Trophoblast cell (in vitro differentiated cells and primary cell): ENCODE measurements around the gene EDDM13.

ENCODE experiments used
- DNase-seq, 2 donors: peaks; one replicate each; pipeline ENCODE4 v3.0.0-alpha.2; 2016
- H2AFZ ChIP-seq: 2 replicates; pipeline ENCODE4 v1.6.1; 2013; ENCODE audit warnings: low read length, moderate library complexity, mild to moderate bottlenecking; ENCODE audit not compliant: insufficient read depth, poor library complexity
- H2AK5ac ChIP-seq: 2 replicates; pipeline ENCODE4 v1.6.1; 2013; ENCODE audit warnings: mild to moderate bottlenecking, low read length
- H2BK120ac ChIP-seq: 2 replicates; pipeline ENCODE4 v1.6.1; 2013; ENCODE audit warnings: low read length, mild to moderate bottlenecking, moderate library complexity; ENCODE audit not compliant: insufficient read depth, poor library complexity
- H2BK12ac ChIP-seq: 2 replicates; pipeline ENCODE4 v1.6.1; 2013; ENCODE audit warnings: mild to moderate bottlenecking, low read length, moderate library complexity
- H2BK5ac ChIP-seq: 2 replicates; pipeline ENCODE4 v1.6.1; 2013; ENCODE audit warnings: low read length, low read depth, moderate library complexity, mild to moderate bottlenecking; ENCODE audit not compliant: poor library complexity
- H3K14ac ChIP-seq: 2 replicates; pipeline ENCODE4 v1.6.1; 2013; ENCODE audit warnings: mild to moderate bottlenecking, low read length
- H3K18ac ChIP-seq: 2 replicates; pipeline ENCODE4 v1.6.1; 2013; ENCODE audit warnings: mild to moderate bottlenecking, low read length
- H3K23ac ChIP-seq: 2 replicates; pipeline ENCODE4 v1.6.1; 2013; ENCODE audit warnings: low read length
- H3K27ac ChIP-seq: 2 replicates; pipeline ENCODE4 v1.5.1; 2013; ENCODE audit warnings: low read depth, mild to moderate bottlenecking, inconsistent platforms, low read length, moderate library complexity
- H3K27me3 ChIP-seq: 2 replicates; pipeline ENCODE4 v1.6.1; 2013; ENCODE audit warnings: inconsistent platforms, mild to moderate bottlenecking, low read length, moderate library complexity; ENCODE audit not compliant: insufficient read depth
- H3K36me3 ChIP-seq, 2 experiments: 1 replicate in 1 of 2; 2 replicates in 1 of 2; pipeline ENCODE4 v1.6.1; 2013; ENCODE audit warnings: low read length in 2 of 2, mild to moderate bottlenecking in 2 of 2, moderate library complexity in 1 of 2; ENCODE audit not compliant: insufficient read depth in 2 of 2, control insufficient read depth in 1 of 2
- H3K4ac ChIP-seq: 2 replicates; pipeline ENCODE4 v1.6.1; 2013; ENCODE audit warnings: low read depth, mild to moderate bottlenecking, low read length, moderate library complexity
- H3K4me1 ChIP-seq, 2 experiments: 1 replicate in 1 of 2; 2 replicates in 1 of 2; pipeline ENCODE4 v1.6.1; 2013; ENCODE audit warnings: low read length in 2 of 2, mild to moderate bottlenecking in 2 of 2, moderate library complexity in 1 of 2; ENCODE audit not compliant: insufficient read depth in 2 of 2, control insufficient read depth in 1 of 2
- H3K4me2 ChIP-seq: 2 replicates; pipeline ENCODE4 v1.6.1; 2013; ENCODE audit warnings: inconsistent platforms, mild to moderate bottlenecking, low read length, moderate library complexity
- H3K4me3 ChIP-seq: 2 replicates; pipeline ENCODE4 v1.5.1; 2013; ENCODE audit warnings: mild to moderate bottlenecking, low read depth, low read length, inconsistent platforms
- H3K79me1 ChIP-seq: one replicate; pipeline ENCODE4 v1.6.1; 2013; ENCODE audit warnings: low read length
- H3K79me2 ChIP-seq: 2 replicates; pipeline ENCODE4 v1.6.1; 2013; ENCODE audit warnings: low read length, mild to moderate bottlenecking; ENCODE audit not compliant: control insufficient read depth, insufficient read depth, poor library complexity
- H3K9ac ChIP-seq: 2 replicates; pipeline ENCODE4 v1.6.1; 2013; ENCODE audit warnings: mild to moderate bottlenecking, low read length
- H3K9me3 ChIP-seq: 2 replicates; pipeline ENCODE4 v1.6.1; 2013; ENCODE audit warnings: low read depth, mild to moderate bottlenecking, control low read depth, inconsistent platforms, low read length; ENCODE audit not compliant: insufficient read depth
- H4K12ac ChIP-seq: 2 replicates; pipeline ENCODE4 v1.6.1; 2013; ENCODE audit warnings: low read depth, mild to moderate bottlenecking, low read length, moderate library complexity
- H4K8ac ChIP-seq: 2 replicates; pipeline ENCODE4 v1.6.1; 2013; ENCODE audit warnings: low read depth, mild to moderate bottlenecking, low read length, moderate library complexity
- H4K91ac ChIP-seq: one replicate; pipeline ENCODE4 v1.6.1; 2013; ENCODE audit warnings: low read depth, mild to moderate bottlenecking, low read length, moderate library complexity
- WGBS: extraction: QIAGEN DNeasy Blood & Tissue Kit; methylation state at CpG from one replicate; pipeline ENCODE4 v1.1.7; 2013; ENCODE audit warnings: missing lambda C conversion rate; ENCODE audit not compliant: insufficient read length, insufficient coverage; ENCODE audit errors: extremely low coverage; 5-methylcytosine and 5-hydroxymethylcytosine counted together

The EDDM13 gene

GRCh38 chr19:56321254-56321988, 48.9 kb downstream of the EDDM13 start:
- no peak overlapping the region for H3K4ac ChIP-seq
- H4K91ac ChIP-seq, result no peak overlapping the region
- no peak overlapping the region for H3K9ac ChIP-seq
- H3K4me2 ChIP-seq, result no peak overlapping the region
- H3K9me3 ChIP-seq, result peaks cover under 1% of the 10 kb centered on the region
- H2BK120ac ChIP-seq, result no peak overlapping the region
- no peak overlapping the region for H3K18ac ChIP-seq
- H2AK5ac ChIP-seq, result no peak overlapping the region
- H3K14ac ChIP-seq, result no peak overlapping the region
- no peak overlapping the region for H3K27ac ChIP-seq
- no peak overlapping the region for H4K8ac ChIP-seq
- H3K36me3 ChIP-seq, result no peaks in the 10 kb centered on the region
- H3K27me3 ChIP-seq, result no peaks in the 10 kb centered on the region
- no peaks in the 10 kb centered on the region for H3K4me1 ChIP-seq
- H3K79me2 ChIP-seq, result no peaks in the 10 kb centered on the region
- H3K4me3 ChIP-seq, result peak overlapping the region; percentile 2
- no peak overlapping the region for H2AFZ ChIP-seq
- WGBS, result no CpG with 5 or more reads among the region's 8 CpGs
- H3K23ac ChIP-seq, result no peak overlapping the region
- DNase-seq, result no peak
- no peaks in the 10 kb centered on the region for H3K79me1 ChIP-seq
- no peak overlapping the region for H2BK12ac ChIP-seq
- H4K12ac ChIP-seq, result no peak overlapping the region
- no peak overlapping the region for H2BK5ac ChIP-seq

GRCh38 chr19:56321989-56322440, 49.5 kb downstream of the EDDM13 start:
- peaks cover 2% of the 10 kb centered on the region for H3K9me3 ChIP-seq
- H3K4ac ChIP-seq, result no peak overlapping the region
- no peak overlapping the region for H2AFZ ChIP-seq
- H3K79me2 ChIP-seq, result no peaks in the 10 kb centered on the region
- no peak overlapping the region for H3K27ac ChIP-seq
- no peaks in the 10 kb centered on the region for H3K36me3 ChIP-seq
- DNase-seq, result no peak
- no peaks in the 10 kb centered on the region for H3K79me1 ChIP-seq
- H2AK5ac ChIP-seq, result no peak overlapping the region
- no peak overlapping the region for H4K8ac ChIP-seq
- no peak overlapping the region for H3K4me3 ChIP-seq
- no peak overlapping the region for H2BK12ac ChIP-seq
- no peak overlapping the region for H4K12ac ChIP-seq
- no peak overlapping the region for H3K23ac ChIP-seq
- no peak overlapping the region for H3K18ac ChIP-seq
- no peak overlapping the region for H2BK5ac ChIP-seq
- no peak overlapping the region for H2BK120ac ChIP-seq
- H3K4me2 ChIP-seq, result no peak overlapping the region
- no peak overlapping the region for H3K9ac ChIP-seq
- no peak overlapping the region for H4K91ac ChIP-seq
- H3K14ac ChIP-seq, result no peak overlapping the region
- H3K27me3 ChIP-seq, result no peaks in the 10 kb centered on the region
- no CpG with 5 or more reads among the region's 7 CpGs for WGBS
- H3K4me1 ChIP-seq, result no peaks in the 10 kb centered on the region

GRCh38 chr19:56324436-56324835, 51.9 kb downstream of the EDDM13 start:
- no peak overlapping the region for H3K18ac ChIP-seq
- WGBS, result no CpG with 5 or more reads among the region's 1 CpG
- no peak overlapping the region for H3K9ac ChIP-seq
- no peaks in the 10 kb centered on the region for H3K27me3 ChIP-seq
- no peak overlapping the region for H3K4me3 ChIP-seq
- H3K4me1 ChIP-seq, result no peaks in the 10 kb centered on the region
- no peaks in the 10 kb centered on the region for H3K79me1 ChIP-seq
- H3K14ac ChIP-seq, result no peak overlapping the region
- no peak overlapping the region for H2BK5ac ChIP-seq
- H4K8ac ChIP-seq, result no peak overlapping the region
- no peak for DNase-seq
- H3K9me3 ChIP-seq, result peaks cover 2% of the 10 kb centered on the region
- H2AK5ac ChIP-seq, result no peak overlapping the region
- H3K4me2 ChIP-seq, result no peak overlapping the region
- H3K36me3 ChIP-seq, result no peaks in the 10 kb centered on the region
- no peaks in the 10 kb centered on the region for H3K79me2 ChIP-seq
- no peak overlapping the region for H2AFZ ChIP-seq
- H3K4ac ChIP-seq, result no peak overlapping the region
- no peak overlapping the region for H3K27ac ChIP-seq
- H4K12ac ChIP-seq, result no peak overlapping the region
- H3K23ac ChIP-seq, result no peak overlapping the region
- no peak overlapping the region for H2BK120ac ChIP-seq
- no peak overlapping the region for H4K91ac ChIP-seq
- no peak overlapping the region for H2BK12ac ChIP-seq

GRCh38 chr19:56332695-56333094, 60.1 kb downstream of the EDDM13 start:
- no peak overlapping the region for H3K23ac ChIP-seq
- no peak overlapping the region for H3K4me3 ChIP-seq
- no peaks in the 10 kb centered on the region for H3K79me1 ChIP-seq

More at GRCh38 chr19:56332695-56333094, 60.1 kb downstream of the EDDM13 start:
- Histone ChIP-seq H3K9ac (no peak overlapping the region), H3K79me2 (no peaks in the 10 kb centered on the region), H3K36me3 (no peaks in the 10 kb centered on the region), H3K4ac (no peak overlapping the region), H2BK120ac (no peak overlapping the region), H2BK12ac (no peak overlapping the region), H2AFZ (no peak overlapping the region), H3K9me3 (peaks cover 3% of the 10 kb centered on the region), H3K27me3 (no peaks in the 10 kb centered on the region), H3K27ac (no peak overlapping the region), H3K14ac (no peak overlapping the region), H3K4me2 (no peak overlapping the region), H3K18ac (no peak overlapping the region), H4K12ac (no peak overlapping the region), H2AK5ac (no peak overlapping the region), H4K91ac (no peak overlapping the region), H2BK5ac (no peak overlapping the region), H3K4me1 (no peaks in the 10 kb centered on the region), H4K8ac (no peak overlapping the region)
- DNase-seq, result no peak
